ENCODE data around the gene PHYHIPL.

PHYHIPL gene

GRCh38 chr10:59176241-59177030 lies at the start of gene PHYHIPL:
Gene PHYHIPL (plus strand): TSS chr10:59176643. CDS start chr10:59176854, 211 bp downstream.
- no peak for DNase-seq (ENCODE audit: low read depth in 2 of 2)

DNA sequence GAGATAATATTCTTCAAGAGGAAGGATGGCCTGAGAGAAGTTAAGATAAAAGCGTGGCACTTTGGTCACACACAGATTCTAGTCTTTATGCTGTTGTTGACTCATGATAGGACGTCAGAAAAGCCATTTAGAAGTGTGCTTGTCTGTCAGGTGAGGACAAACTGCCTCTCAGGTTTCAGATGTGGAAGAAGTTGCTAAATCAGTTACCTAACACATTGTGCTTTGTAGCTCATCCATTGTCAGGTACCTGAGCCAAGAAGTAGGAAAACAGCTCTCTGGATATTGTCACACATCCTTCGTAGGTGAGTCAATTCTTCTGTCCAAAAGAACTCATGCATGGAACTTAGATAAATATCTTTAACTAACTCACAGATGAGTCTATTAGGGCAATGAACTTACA lies 49.5 kb upstream of the PHYHIPL start:
- DNase-seq (ENCODE audit: low read depth in 2 of 2), result no peak

DNA sequence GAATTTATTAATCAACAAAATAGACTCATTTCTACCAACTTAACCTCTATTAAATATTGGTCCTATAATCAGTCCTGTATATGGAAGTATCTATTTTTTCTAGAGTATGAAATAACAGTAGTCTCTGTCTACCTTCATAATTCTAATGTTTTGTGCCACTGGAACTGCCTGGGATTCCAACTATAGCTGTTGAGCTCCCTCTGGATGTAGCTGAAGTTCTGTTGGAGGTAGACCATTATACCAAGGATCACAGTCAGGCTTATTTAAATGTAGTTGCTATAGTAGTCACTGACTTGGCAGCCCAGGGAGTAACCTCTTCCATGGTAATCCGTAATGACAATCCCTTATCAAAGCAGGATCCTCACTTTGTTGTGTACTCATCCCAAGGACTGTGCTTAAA lies 48.5 kb upstream of the PHYHIPL start:
- no peak for DNase-seq (ENCODE audit: low read depth in 2 of 2)

- no peak for DNase-seq (ENCODE audit: low read depth in 2 of 2)
These were observed 46.6 kb upstream of the PHYHIPL start for GRCh38 chr10:59129867-59130266.

- no peak for DNase-seq (ENCODE audit: low read depth in 2 of 2)
These were observed 44.8 kb upstream of the PHYHIPL start for GRCh38 chr10:59131666-59132065.

GRCh38 chr10:59133841-59134593 lies 42.4 kb upstream of the PHYHIPL start:
- no peak for DNase-seq (ENCODE audit: low read depth in 2 of 2)

GRCh38 chr10:59134785-59135184 lies 41.7 kb upstream of the PHYHIPL start:
- DNase-seq (ENCODE audit: low read depth in 2 of 2), result no peak

DNA sequence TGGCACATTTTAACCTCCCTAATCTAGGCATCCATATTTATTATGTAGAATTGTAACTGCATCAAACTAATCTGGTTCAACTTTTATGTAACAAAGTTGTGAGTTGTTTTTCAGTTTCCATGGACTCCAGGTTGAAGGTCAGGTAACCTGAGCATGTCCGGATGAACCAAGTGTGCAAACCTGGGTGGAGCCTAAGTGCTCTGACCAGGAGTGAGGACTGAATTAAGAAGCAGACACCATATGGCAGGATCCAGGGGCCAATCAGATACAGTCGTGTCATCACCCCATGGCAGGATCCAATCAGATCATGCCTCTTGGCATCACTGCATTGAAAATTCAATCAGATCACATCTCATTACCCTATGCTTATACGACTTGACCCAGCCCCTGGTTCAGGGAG lies 41.2 kb upstream of the PHYHIPL start:
- DNase-seq (ENCODE audit: low read depth in 2 of 2), result no peak

DNA sequence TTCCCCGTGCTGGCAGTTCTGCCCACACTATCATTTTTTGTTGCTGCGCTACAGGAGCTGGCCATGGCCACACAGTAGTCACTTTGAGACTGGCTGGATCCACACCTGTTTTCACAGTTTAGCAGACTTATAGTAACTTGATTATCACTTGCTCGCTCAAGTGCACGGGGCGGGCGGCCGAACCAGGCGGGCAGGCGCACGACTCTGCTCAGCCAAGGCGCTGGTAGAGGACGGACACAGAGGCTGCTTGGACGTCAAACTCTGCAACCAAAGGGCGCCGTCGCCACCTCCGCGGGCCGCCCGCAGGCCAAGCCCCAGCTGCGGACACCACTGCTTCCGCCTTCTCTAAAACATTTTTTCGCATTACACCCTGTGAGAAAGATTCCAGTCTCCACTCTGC lies 38.4 kb upstream of the PHYHIPL start:
- no peak for DNase-seq (ENCODE audit: low read depth in 2 of 2)

GRCh38 chr10:59143544-59143943 lies 32.9 kb upstream of the PHYHIPL start:
- DNase-seq (ENCODE audit: low read depth in 2 of 2), result no peak

DNA sequence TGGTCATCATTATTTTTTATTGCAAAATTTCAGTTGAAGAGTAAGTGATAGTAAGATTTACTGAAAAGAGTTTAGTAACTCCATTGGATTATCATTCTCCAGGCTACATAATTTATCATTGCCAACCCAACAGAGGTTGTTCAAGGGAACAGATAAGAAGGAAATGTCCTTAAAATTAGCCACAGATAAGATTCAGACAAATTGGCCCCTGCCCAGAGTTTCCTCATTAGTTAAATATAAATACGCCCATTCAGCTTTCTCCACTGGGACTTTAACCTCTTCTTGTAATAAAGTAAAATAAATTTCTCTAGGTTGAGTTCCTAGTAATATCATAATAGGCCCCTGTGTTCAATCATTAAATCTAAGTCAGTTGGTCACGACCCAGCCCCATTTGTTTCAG lies 27.7 kb upstream of the PHYHIPL start:
- DNase-seq (ENCODE audit: low read depth in 2 of 2), result no peak

DNA sequence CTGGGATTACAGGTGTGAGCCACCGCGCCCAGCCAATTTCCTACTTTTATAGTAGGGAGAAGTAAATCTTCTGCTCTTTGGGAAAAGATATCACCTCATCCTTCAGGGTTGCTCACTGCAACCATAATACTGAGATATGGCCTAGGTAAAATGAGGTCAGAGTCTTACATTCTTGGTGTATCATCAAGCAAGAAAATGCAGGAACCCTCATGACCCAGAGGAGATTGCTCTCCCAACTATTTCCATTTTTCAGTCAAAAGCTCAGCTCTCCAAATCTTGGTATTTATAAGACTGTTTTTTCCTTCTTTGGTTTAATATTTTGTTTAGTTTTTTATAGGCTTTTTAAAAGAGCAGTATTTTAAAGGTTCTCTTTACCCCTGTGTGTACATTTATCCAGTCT lies 20.9 kb upstream of the PHYHIPL start:
- no peak for DNase-seq (ENCODE audit: low read depth in 2 of 2)

GRCh38 chr10:59167512-59167911 lies 8.9 kb upstream of the PHYHIPL start:
- no peak for DNase-seq (ENCODE audit: low read depth in 2 of 2)

DNA sequence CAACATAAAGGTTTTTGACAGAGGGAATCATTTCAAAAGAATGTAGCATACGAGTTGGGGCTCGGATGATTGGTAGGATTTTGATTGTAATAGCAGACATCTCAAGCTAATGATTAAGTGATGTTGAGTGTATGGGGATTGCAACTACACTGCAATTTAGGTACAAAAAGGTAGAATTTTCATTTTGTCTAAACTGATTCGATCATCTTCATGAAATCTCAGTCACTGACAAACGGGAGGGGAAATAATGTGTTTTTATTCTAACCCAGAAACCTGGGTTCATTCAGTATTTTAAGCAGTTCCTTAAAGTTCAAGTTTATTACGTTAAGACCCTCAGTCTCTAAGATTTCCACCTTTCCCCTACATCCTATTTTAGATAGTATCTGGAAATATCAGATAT lies 3.9 kb upstream of the PHYHIPL start:
- DNase-seq (ENCODE audit: low read depth in 2 of 2), result no peak

GRCh38 chr10:59173414-59173813 lies 3.0 kb upstream of the PHYHIPL start:
- no peak for DNase-seq (ENCODE audit: low read depth in 2 of 2)

DNA sequence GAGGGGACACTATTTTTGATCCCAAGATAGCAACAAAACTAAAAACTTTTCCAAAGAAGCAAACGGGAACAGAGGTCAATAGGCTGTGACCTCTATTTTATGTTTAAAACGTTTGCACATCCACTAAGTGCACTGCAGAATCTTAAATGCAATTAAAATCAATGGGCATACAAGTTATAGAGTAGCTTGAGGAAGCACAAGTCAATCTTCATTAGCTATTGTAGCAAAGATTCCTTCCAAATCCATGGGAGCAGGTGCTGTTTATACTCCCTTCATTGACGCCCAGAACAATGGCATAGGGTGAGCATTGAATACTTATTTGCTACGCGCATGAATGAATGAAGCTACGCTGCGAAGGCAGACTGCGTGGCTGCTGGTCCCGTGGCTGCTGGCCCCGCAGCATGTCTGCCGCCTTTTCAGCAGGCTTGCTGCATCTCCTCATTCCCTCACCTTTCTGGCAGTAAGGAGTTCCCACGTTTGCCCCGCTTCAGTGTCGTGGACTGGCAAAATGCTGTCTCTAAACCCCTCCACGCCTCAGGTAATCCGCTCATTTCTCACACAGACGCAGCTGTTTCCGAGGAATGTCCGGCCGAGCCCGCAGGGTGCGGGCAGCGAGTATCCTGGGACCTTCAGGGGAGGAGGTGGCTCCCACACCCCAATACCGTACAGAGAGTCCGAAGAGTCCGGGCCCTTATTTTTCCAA lies 754 bp upstream of the PHYHIPL start:
- DNase-seq (ENCODE audit: low read depth in 2 of 2), result no peak

DNA sequence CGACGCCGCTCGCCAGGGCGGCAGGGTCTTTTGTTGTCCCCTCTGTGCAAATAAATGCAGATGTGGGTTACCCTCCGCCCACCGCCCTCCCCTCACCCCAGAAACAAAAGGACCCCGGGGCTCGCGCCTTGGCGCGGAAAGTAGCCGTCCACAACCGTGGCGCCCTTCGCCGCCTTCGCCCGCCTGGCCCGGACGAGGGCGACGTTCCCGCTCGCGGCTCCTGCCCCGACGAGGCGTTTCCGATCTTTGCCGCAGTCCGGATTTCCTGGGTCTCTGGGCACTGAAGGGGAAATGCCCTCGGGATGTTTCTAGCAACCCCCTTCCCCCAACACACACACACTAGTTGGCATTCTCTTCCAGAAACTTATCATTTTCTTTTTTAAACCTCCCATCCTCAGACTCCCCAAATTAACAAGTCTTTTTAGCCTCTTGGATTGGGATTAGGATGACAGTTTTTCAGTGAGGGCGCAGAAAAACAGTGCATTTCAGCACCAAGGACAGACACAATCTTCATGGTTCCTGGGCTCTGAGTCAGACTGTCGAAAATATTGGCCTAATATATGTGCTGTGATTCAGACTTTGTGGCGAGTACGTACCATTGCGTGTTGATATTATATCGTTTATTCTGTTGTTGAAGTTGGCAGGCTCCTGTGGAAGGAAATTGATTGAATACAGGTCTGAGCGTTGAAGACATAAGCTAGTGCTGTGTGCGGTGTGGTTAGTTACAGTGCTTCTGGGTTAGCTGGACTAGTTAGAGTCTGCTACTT lies 771 bp downstream of the PHYHIPL start:
- DNase-seq (ENCODE audit: low read depth in 2 of 2), result no peak

DNA sequence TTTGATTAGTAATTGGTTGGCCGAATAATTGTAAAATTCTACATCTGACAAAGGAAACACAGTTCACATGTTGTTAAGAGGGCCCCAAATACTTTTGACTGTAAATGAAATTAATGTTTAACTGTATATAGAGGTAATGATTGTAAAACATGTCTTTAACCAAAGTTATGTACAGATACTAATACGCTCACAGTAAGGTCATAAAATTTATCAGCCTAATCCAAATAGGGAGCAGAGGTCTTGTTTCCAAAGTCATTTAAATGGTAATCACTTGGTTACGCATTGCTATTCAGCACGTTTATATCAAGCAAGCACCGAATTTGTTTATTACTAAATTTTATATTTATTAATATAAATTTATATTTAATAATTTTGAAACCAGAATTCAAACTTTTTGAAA lies 1.4 kb downstream of the PHYHIPL start:
- DNase-seq (ENCODE audit: low read depth in 2 of 2), result no peak

DNA sequence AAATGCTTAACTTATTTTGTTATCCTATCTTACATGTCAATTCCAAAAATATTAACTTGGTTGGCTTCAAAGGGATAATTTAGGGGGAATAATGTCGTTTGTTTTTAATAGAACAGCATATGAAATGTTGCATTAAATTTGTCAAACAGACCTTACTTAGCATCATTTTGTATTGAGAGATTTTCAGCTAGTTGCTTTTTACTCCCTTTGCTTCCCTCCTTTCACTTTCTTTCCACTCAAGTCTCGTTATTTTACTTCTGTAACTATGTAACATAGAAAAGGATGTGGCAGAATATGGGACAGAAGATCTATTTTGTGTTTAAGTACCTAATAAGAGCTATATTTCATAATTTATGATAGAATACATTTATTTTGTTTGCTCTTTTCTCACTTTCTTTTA lies 2.6 kb downstream of the PHYHIPL start:
- DNase-seq (ENCODE audit: low read depth in 2 of 2), result no peak

GRCh38 chr10:59180689-59181270 lies 4.3 kb downstream of the PHYHIPL start:
- DNase-seq (ENCODE audit: low read depth in 2 of 2), result no peak

- no peak for DNase-seq (ENCODE audit: low read depth in 2 of 2)
These were observed 5.2 kb downstream of the PHYHIPL start for GRCh38 chr10:59181668-59182067.

DNA sequence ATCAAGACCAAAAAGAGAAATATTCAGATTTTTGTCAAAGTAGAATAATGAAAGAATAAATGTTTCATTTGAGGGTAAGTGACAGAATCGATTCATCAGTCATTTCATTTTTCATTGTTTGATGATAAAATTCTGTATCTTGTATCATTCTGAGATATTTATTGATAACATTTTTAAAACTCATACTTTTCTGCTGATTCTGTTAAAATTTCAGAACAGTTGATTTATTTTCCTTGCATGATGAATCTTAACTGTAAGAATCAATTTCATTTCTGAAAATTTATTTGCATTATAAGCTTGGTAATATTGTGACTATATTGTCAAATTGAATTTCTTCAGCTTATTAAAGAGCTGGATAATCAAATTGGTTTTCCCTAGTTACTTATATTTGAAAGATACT lies 13.9 kb downstream of the PHYHIPL start:
- no peak for DNase-seq (ENCODE audit: low read depth in 2 of 2)

Measured in stimulated activated CD8-positive, alpha-beta memory T cell treated with anti-CD3 and anti-CD28 coated beads, Interleukin-7, amount 100 ng/mL, for 4 hours (primary cell).